GM19099 (cell line): ENCODE measurements around the gene CFAP52.

Source experiments
- POLR2A ChIP-seq: IDR thresholded peaks from 3 replicates; pipeline ENCODE4 v1.6.1; 2011; ENCODE audit warnings: low read depth; ENCODE audit not compliant: insufficient read length; ENCODE audit errors: extremely low read depth

Gene CFAP52

GRCh38 chr17:9576521-9577372 lies at the start of gene CFAP52:
CFAP52 (plus strand) TSS chr17:9576642; CDS start chr17:9576696, 54 bp downstream.
- no peak for TF ChIP-seq POLR2A

GRCh38 chr17:9527788-9528187 lies 48.7 kb upstream of the CFAP52 start:
- TF ChIP-seq POLR2A = no peak

GRCh38 chr17:9529033-9529700 lies 47.3 kb upstream of the CFAP52 start:
- no peak for TF ChIP-seq POLR2A

- TF ChIP-seq POLR2A = no peak
Observed at GRCh38 chr17:9531034-9531433, 45.4 kb upstream of the CFAP52 start.

- no peak for TF ChIP-seq POLR2A
Observed at GRCh38 chr17:9532715-9533114, 43.7 kb upstream of the CFAP52 start.

GRCh38 chr17:9533441-9533840 lies 43.0 kb upstream of the CFAP52 start:
- TF ChIP-seq POLR2A = no peak

- no peak for TF ChIP-seq POLR2A
Observed at GRCh38 chr17:9536061-9536460, 40.4 kb upstream of the CFAP52 start.

- no peak for TF ChIP-seq POLR2A
Observed at GRCh38 chr17:9537177-9537776, 39.2 kb upstream of the CFAP52 start.

- TF ChIP-seq POLR2A = no peak
Observed at GRCh38 chr17:9538626-9539025, 37.8 kb upstream of the CFAP52 start.

- TF ChIP-seq POLR2A = no peak
Observed at GRCh38 chr17:9541718-9542117, 34.7 kb upstream of the CFAP52 start.

GRCh38 chr17:9544221-9544620 lies 32.2 kb upstream of the CFAP52 start:
- TF ChIP-seq POLR2A = no peak

GRCh38 chr17:9549215-9549614 lies 27.2 kb upstream of the CFAP52 start:
- TF ChIP-seq POLR2A = no peak

GRCh38 chr17:9553181-9553580 lies 23.3 kb upstream of the CFAP52 start:
- TF ChIP-seq POLR2A = no peak

- no peak for TF ChIP-seq POLR2A
Observed at GRCh38 chr17:9553596-9553995, 22.8 kb upstream of the CFAP52 start.

- no peak for TF ChIP-seq POLR2A
Observed at GRCh38 chr17:9557161-9557755, 19.2 kb upstream of the CFAP52 start.
